Endothelial cell (in vitro differentiated cells): Measurements from ENCODE around the gene PRPH. TPM values are rescaled to one million over a fixed set of nuclear protein-coding genes. Genes with fewer than 3 reads are reported as not detected.
"Not testable (repeated sequence)": the region's sequence is repeated elsewhere in the genome, so short reads cannot be mapped to it uniquely, and the experiment has no call there.

Source experiments
- DNase-seq: peaks from one replicate; pipeline ENCODE4 v3.0.0; 2021; ENCODE audit warnings: low spot score
- H3K27ac Mint-ChIP-seq: one replicate; pipeline ENCODE4 v1.8.0; 2021; ENCODE audit warnings: mixed read lengths, inconsistent platforms; ENCODE audit not compliant: unreplicated experiment
- H3K27me3 Mint-ChIP-seq: one replicate; pipeline ENCODE4 v1.8.0; 2021; ENCODE audit warnings: mild to moderate bottlenecking, moderate library complexity, mixed read lengths, inconsistent platforms; ENCODE audit not compliant: unreplicated experiment
- H3K36me3 Mint-ChIP-seq: one replicate; pipeline ENCODE4 v1.8.0; 2021; ENCODE audit warnings: mild to moderate bottlenecking, low read depth, mixed read lengths, inconsistent platforms; ENCODE audit not compliant: unreplicated experiment
- H3K4me1 Mint-ChIP-seq: one replicate; pipeline ENCODE4 v1.8.0; 2021; ENCODE audit warnings: mild to moderate bottlenecking, mixed read lengths, inconsistent platforms; ENCODE audit not compliant: unreplicated experiment
- H3K4me3 Mint-ChIP-seq: one replicate; pipeline ENCODE4 v1.8.0; 2021; ENCODE audit warnings: mild to moderate bottlenecking, mixed read lengths, inconsistent platforms; ENCODE audit not compliant: unreplicated experiment
- H3K9me3 Mint-ChIP-seq: one replicate; pipeline ENCODE4 v1.8.0; 2021; ENCODE audit warnings: mixed read lengths, inconsistent platforms; ENCODE audit not compliant: unreplicated experiment
- total RNA-seq: library from RNA; stranded (reverse); fragmentation: NEBNext Ultra II Directional; extraction: Animal tissue kit (Norgen Biotek cat#: 25700); gene quantifications from one replicate; pipeline ENCODE4 v1.2.1, GENCODE V29; 2021; ENCODE audit not compliant: unreplicated experiment
- TF ChIP-seq, protein P1 (sequence below): fragments of 200-600 bp; sonication (generic); IDR thresholded peaks from one replicate; pipeline ENCODE4 v1.5.0; 2021; ENCODE audit warnings: antibody characterized with exemption; ENCODE audit not compliant: unreplicated experiment

Gene PRPH
- total RNA-seq, 1 donor from 2014 or later, result not detected

DNA sequence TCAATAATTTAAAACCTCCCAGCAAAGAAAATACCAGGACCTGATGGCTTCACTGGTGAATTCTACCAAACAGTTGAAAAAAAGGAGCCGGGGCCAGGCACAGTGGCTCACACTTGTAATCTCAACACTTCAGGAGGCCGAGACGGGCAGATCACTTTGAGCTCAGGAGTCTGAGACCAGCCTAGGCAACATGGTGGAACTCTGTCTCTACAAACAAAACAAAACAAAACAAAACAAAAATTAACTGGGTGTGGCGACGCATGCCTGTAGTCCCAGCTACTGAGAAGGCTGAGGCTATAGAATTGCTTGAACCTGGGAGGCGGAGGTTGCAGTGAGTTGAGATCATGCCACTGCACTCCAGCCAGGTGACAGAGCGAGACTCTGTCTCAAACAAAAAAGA lies 14.4 kb downstream of the PRPH start:
- Mint-ChIP-seq H3K9me3 (no peaks in the 10 kb centered on the region), H3K4me1 (no peaks in the 10 kb centered on the region)
- no peak for DNase-seq

DNA sequence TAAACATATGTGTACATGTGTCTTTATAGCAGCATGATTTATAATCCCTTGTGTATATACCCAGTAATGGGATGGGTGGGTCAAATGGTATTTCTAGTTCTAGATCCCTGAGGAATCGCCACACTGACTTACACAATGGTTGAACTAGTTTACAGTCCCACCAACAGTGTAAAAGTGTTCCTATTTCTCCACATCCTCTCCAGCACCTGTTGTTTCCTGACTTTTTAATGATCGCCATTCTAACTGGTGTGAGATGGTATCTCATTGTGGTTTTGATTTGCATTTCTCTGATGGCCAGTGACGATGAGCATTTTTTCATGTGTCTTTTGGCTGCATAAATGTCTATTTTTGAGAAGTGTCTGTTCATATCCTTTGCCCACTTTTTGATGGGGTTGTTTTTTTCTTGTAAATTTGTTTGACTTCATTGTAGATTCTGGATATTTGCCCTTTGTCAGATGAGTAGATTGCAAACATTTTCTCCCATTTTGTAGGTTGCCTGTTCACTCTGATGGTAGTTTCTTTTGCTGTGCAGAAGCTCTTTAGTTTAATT lies 15.6 kb downstream of the PRPH start:
- DNase-seq, H3K4me1 Mint-ChIP-seq, H3K36me3 Mint-ChIP-seq, H3K27ac Mint-ChIP-seq, H3K4me3 Mint-ChIP-seq, H3K9me3 Mint-ChIP-seq, H3K27me3 Mint-ChIP-seq: not testable (repeated sequence)

More for the DNA sequence above, 14.4 kb downstream of the PRPH start:
- Mint-ChIP-seq H3K4me3 (no peak overlapping the region), H3K36me3 (no peaks in the 10 kb centered on the region), H3K27me3 (peaks cover 8% of the 10 kb centered on the region), H3K27ac (no peak overlapping the region)
- TF ChIP-seq, protein P1, sequence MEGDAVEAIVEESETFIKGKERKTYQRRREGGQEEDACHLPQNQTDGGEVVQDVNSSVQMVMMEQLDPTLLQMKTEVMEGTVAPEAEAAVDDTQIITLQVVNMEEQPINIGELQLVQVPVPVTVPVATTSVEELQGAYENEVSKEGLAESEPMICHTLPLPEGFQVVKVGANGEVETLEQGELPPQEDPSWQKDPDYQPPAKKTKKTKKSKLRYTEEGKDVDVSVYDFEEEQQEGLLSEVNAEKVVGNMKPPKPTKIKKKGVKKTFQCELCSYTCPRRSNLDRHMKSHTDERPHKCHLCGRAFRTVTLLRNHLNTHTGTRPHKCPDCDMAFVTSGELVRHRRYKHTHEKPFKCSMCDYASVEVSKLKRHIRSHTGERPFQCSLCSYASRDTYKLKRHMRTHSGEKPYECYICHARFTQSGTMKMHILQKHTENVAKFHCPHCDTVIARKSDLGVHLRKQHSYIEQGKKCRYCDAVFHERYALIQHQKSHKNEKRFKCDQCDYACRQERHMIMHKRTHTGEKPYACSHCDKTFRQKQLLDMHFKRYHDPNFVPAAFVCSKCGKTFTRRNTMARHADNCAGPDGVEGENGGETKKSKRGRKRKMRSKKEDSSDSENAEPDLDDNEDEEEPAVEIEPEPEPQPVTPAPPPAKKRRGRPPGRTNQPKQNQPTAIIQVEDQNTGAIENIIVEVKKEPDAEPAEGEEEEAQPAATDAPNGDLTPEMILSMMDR, result no peak

DNA sequence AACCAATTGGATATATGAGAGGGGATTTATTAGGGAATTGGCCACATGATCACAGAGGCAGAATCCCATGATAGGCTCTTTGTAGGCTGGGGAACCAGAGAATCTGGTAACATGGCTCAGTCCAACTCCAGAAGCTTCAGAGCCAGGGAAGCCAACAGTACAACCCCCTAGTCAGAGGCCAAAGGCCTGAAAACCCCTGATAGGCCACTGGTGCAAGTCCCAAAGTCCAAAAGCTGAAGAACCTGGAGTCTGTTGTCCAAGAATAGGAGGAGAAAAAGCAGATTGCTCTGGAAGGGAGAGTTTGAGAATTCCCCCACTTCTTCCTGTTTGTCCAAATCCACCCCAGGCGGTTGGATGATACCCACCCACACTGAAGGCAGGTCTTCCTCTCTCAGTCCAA lies 19.9 kb downstream of the PRPH start:
- Mint-ChIP-seq H3K36me3 (no peaks in the 10 kb centered on the region), H3K9me3 (no peaks in the 10 kb centered on the region), H3K4me1 (no peaks in the 10 kb centered on the region), H3K27me3 (peaks cover 8% of the 10 kb centered on the region), H3K4me3 (no peak overlapping the region), H3K27ac (no peak overlapping the region)
- TF ChIP-seq, protein P1, result no peak
- no peak for DNase-seq

DNA sequence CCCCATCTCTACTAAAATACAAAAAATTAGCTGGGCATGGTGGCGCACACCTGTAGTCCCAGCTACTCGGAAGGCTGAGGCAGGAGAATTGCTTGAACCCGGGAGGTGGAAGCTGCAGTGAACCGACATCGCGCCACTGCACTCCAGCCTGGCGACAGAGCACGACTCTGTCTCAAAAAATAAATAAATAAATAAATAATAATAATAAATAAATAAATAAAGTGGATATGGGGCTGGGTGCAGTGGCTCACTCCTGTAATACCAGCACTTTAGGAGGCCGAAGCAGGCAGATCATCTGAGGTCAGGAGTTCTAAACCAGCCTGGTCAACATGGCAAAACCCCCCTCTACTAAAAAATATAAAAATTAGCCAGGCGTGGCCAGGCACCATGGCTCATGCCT lies 22.2 kb downstream of the PRPH start:
- not testable (repeated sequence) for DNase-seq, H3K36me3 Mint-ChIP-seq, H3K27ac Mint-ChIP-seq, H3K27me3 Mint-ChIP-seq, H3K9me3 Mint-ChIP-seq, H3K4me3 Mint-ChIP-seq, H3K4me1 Mint-ChIP-seq

DNA sequence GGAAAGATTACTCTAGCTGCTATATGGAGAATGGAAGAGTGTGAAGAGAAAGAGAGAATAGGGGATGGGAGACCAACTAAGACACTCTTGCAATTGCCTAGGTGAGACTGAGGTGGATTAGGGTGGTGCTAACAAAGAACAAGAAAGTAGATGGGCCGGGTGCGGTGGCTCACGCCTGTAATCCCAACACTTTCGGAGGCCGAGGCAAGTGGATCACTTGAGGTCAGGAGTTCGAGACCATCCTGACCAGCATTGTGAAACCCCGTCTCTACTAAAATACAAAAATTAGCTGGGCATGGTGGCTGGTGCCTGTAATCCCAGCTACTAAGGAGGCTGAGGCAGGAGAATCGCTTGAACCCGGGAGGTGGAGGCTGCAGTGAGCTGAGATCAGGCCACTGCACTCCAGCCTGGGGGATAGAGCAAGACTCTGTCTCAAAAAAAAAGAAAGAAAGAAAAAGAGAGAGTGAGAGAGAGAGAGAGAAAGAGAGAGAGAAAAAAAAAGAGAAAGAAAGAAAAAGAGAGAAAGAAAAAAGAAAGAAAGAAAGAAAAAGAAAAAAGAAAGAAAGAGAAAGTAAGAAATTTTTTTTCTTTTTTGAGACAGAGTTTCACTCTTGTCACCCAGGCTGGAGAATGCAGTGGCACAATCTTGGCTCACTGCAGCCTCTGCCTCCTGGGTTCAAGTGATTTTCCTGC lies 25.6 kb downstream of the PRPH start:
- not testable (repeated sequence) for H3K27ac Mint-ChIP-seq, H3K36me3 Mint-ChIP-seq, H3K4me3 Mint-ChIP-seq, H3K9me3 Mint-ChIP-seq, H3K27me3 Mint-ChIP-seq, DNase-seq
- H3K4me1 Mint-ChIP-seq, result peaks cover 13% of the 10 kb centered on the region

DNA sequence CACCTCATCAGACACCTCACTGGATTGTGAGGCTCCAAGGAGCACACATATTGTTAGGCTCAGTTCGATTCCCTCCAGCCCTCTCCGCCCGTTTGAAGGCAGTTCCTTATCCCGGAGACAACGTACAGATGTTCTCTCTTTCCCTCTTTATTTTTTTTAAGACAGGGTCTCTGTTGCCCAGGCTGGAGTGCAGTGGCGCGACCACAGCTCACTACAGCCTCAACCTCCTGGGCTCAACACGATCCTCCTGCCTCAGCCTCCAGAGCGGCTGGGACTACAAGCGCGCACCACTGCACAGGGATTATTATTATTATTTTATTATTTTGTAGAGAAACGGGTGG lies 27.4 kb downstream of the PRPH start:
- H3K27ac Mint-ChIP-seq, result no peak overlapping the region
- peak overlapping the region; percentile 96 for H3K4me3 Mint-ChIP-seq
- no peaks in the 10 kb centered on the region for H3K36me3 Mint-ChIP-seq
- TF ChIP-seq, protein P1, result no peak
- no peaks in the 10 kb centered on the region for H3K9me3 Mint-ChIP-seq
- H3K4me1 Mint-ChIP-seq, result peaks cover 13% of the 10 kb centered on the region
- DNase-seq, result no peak
- H3K27me3 Mint-ChIP-seq, result peaks cover 4% of the 10 kb centered on the region
